BLaER1 treated with 17β-estradiol and CSF1 and Interleukin-3, amounts not matched to agents 10 nM and 100 nM (cell line): ENCODE measurements around the gene TEF.
A peak's percentile ranks its signal among the peaks of the same experiment; 100 is the strongest.

Experiments
- H3K27ac ChIP-seq, 11 experiments: shearing (Covaris generic); formaldehyde crosslinking; 2 replicates each; pipeline ENCODE4 v1.8.1; 2022
- H3K27me3 ChIP-seq, 11 experiments: shearing (Covaris generic); formaldehyde crosslinking; 2 replicates each; pipeline ENCODE4 v1.8.1; 2022
- H3K36me3 ChIP-seq, 11 experiments: shearing (Covaris generic); formaldehyde crosslinking; 2 replicates each; pipeline ENCODE4 v1.8.1; 2022
- H3K4me1 ChIP-seq, 10 experiments: shearing (Covaris generic); formaldehyde crosslinking; 2 replicates each; pipeline ENCODE4 v1.8.1; 2022
- H3K4me2 ChIP-seq, 11 experiments: shearing (Covaris generic); formaldehyde crosslinking; 2 replicates each; pipeline ENCODE4 v1.8.1; 2022
- H3K4me3 ChIP-seq, 10 experiments: shearing (Covaris generic); formaldehyde crosslinking; 2 replicates each; pipeline ENCODE4 v1.8.1; 2022
- H3K9ac ChIP-seq, 11 experiments: shearing (Covaris generic); formaldehyde crosslinking; 2 replicates each; pipeline ENCODE4 v1.8.1; 2022
- H3K9me3 ChIP-seq, 11 experiments: shearing (Covaris generic); formaldehyde crosslinking; replicated peaks in 1 of 11; 2 replicates each; pipeline ENCODE4 v1.8.1; 2022
- H4K20me1 ChIP-seq, 11 experiments: shearing (Covaris generic); formaldehyde crosslinking; 2 replicates each; pipeline ENCODE4 v1.8.1; 2022
- Cebpa-rat ChIP-seq, 11 experiments: shearing (Covaris generic); IDR thresholded peaks; 2 replicates each; pipeline ENCODE4 v1.8.1; 2022

TEF gene

DNA sequence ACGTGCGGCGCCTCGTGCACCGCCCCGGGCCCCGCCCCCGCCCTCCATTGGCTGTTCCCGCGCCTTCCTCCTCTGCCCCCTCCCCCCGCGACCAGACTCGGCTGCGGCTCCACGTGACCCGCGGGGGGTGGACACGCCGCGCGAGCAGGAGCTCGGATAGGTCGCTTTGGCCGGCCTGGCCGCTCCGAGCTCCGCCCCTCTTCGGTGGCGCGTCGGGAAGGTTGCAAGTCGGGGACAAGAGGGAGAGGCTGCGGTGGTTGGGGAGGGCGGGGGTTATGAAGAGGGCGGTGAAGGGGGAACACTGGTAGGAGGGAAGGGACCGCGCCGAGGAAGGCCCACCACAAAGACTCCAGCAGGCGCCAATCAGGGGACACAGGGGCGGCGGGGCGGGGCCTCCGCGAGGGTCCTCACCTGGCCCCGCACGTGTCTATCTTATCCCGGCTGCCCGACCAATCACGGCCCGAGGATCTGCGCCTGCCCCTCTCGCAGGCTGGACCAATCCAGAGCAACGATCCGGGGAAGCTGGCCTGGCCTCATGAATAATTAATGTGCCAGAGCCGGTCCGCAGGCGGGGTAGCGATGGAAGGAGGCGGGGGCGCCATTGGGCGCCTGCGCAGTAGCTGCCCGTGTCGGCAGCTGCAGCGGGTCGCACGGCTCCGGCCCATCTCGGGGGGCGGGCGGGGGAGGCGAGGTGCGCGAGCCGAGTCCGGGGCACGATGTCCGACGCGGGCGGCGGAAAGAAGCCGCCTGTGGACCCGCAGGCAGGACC lies at the start of gene TEF:
Gene TEF (plus strand): TSS at position 614 of the 769 bp plus-strand sequence. CDS start 103 bp downstream, at position 717.
- H3K4me3 ChIP-seq, result peak within 1 kb of the TSS; percentile 63 to 81 (median 70)
- peak within 1 kb of the TSS; percentile 86 to 97 (median 93) for H3K4me2 ChIP-seq
- H3K4me1 ChIP-seq, result peaks cover 37 to 48% (median 39%) of the 10 kb centered on the region in 10 experiments
- TF ChIP-seq Cebpa-rat (IDR thresholded peaks at IDR 0.05), result no peak
- H3K9ac ChIP-seq, result peak within 1 kb of the TSS; percentile 74 to 90 (median 84)
- peak within 1 kb of the TSS; percentile 79 to 89 (median 86) for H3K27ac ChIP-seq
- H3K27me3 ChIP-seq, result no peaks in the 10 kb centered on the region
- H4K20me1 ChIP-seq, result peaks cover 0 to 15% (median 0%) of the 10 kb centered on the region in 11 experiments; a peak in 4 of 22 replicates
- H3K36me3 ChIP-seq, result no peaks in the 10 kb centered on the region
- H3K9me3 ChIP-seq, result 0 out of 22 replicates have a peak, but pooled peaks cover 0 to 3% (median 0%) of the 10 kb centered on the region in 11 experiments

DNA sequence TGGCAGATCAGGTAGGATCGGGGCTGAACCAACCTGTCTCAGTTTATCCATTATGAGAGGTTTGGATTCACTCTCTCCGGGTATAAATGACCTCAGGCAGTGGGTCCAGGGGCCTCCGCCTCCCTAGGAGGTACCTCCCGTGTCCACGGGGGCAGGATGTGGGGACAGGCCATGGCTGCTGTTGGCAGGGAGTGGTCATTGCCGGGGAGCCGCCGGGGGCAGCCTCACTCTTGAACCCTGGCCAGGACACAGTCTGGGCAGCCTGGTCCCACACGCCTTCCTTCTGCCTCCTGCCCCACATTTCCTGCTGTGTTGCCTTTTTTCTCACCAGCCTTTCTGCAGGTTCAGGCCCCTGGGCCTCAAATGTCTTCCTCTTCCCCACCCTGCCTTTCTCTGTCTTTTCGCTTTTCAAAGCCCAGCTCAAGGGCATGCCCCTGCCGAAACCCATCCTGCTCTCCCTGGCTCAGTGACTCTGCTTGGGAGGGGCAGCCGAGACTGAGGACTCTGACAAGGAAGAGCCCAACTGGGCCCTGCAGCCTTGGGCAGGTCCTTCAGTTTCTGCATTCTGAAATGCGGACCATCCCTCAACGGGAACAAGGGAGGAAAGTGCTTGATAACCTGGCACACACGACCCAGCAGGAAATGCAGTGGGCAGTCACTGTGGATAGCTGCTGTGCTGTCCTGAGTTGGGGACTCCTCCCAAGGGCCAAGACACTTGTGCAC lies 49.4 kb upstream of the TEF start:
- no peak for TF ChIP-seq Cebpa-rat (IDR thresholded peaks at IDR 0.05)
- H3K4me1 ChIP-seq, result 0 out of 20 replicates have a peak, but pooled peaks cover 0 to 3% (median 0%) of the 10 kb centered on the region in 10 experiments
- H3K9me3 ChIP-seq, result no peaks in the 10 kb centered on the region
- H3K9ac ChIP-seq, result no peak overlapping the region
- H3K27me3 ChIP-seq, result no peaks in the 10 kb centered on the region
- H3K4me3 ChIP-seq, result no peak overlapping the region
- H3K36me3 ChIP-seq, result peaks cover 76 to 99% (median 89%) of the 10 kb centered on the region in 11 experiments
- H3K4me2 ChIP-seq, result no peak overlapping the region
- H3K27ac ChIP-seq, result no peak overlapping the region
- H4K20me1 ChIP-seq, result peaks cover 0 to 47% (median 27%) of the 10 kb centered on the region in 11 experiments; a peak in 13 of 22 replicates

GRCh38 chr22:41333806-41334205 lies 47.9 kb upstream of the TEF start:
- no peak overlapping the region for H3K9ac ChIP-seq
- H4K20me1 ChIP-seq, result peaks cover 0 to 51% (median 15%) of the 10 kb centered on the region in 11 experiments; a peak in 12 of 22 replicates
- H3K4me1 ChIP-seq, result 0 out of 20 replicates have a peak, but pooled peaks cover 0 to 4% (median 0%) of the 10 kb centered on the region in 10 experiments
- no peak overlapping the region for H3K4me2 ChIP-seq
- peaks cover 64 to 99% (median 88%) of the 10 kb centered on the region in 11 experiments for H3K36me3 ChIP-seq
- TF ChIP-seq Cebpa-rat (IDR thresholded peaks at IDR 0.05), result no peak
- no peak overlapping the region for H3K4me3 ChIP-seq
- no peaks in the 10 kb centered on the region for H3K9me3 ChIP-seq
- no peaks in the 10 kb centered on the region for H3K27me3 ChIP-seq
- H3K27ac ChIP-seq, result no peak overlapping the region

- peaks cover 0 to 53% (median 15%) of the 10 kb centered on the region in 11 experiments; a peak in 12 of 22 replicates for H4K20me1 ChIP-seq
- H3K27ac ChIP-seq, result no peak overlapping the region
- H3K4me1 ChIP-seq, result 0 out of 20 replicates have a peak, but pooled peaks cover 0 to 4% (median 0%) of the 10 kb centered on the region in 10 experiments
- no peak overlapping the region for H3K9ac ChIP-seq
- H3K4me3 ChIP-seq, result no peak overlapping the region
- TF ChIP-seq Cebpa-rat (IDR thresholded peaks at IDR 0.05), result no peak
- no peaks in the 10 kb centered on the region for H3K9me3 ChIP-seq
- peaks cover 64 to 99% (median 88%) of the 10 kb centered on the region in 11 experiments for H3K36me3 ChIP-seq
- no peak overlapping the region for H3K4me2 ChIP-seq
- no peaks in the 10 kb centered on the region for H3K27me3 ChIP-seq
These were observed 47.5 kb upstream of the TEF start for GRCh38 chr22:41334215-41334614.

DNA sequence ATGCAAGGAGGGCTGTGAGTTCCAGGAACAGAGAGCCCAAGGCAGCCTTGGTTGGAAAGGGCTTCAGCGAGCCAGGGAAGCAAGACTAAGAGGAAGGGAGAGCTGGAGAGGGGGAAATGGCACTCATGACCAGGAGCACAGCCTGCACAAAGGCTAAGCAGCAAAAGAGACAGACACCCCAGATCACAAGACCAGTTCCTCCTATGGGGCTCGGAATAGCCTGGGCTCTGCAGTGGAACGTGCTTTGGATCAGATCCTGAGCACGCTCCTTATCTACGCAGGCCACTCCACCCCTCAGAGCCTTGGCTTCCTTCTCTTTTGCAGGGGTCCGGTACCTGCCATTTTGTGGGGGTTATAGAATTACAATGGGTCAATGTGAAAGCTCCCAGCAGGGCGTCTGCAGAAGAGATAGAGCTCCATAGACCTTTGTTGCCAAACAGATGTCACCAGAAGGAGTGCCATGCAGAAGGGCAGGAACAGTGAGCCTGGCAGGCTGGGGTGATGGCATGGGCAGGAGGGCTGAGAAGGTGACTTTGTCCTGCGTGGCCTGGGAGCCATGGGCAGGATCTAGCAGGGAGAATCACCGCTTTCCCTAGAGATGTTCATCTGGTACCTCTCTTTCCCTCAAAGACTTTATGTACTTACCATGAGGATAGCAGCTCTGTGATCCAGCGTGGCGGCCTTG lies 46.6 kb upstream of the TEF start:
- peaks cover 64 to 99% (median 88%) of the 10 kb centered on the region in 11 experiments for H3K36me3 ChIP-seq
- H3K4me1 ChIP-seq, result peaks cover 0 to 4% (median 0%) of the 10 kb centered on the region in 10 experiments; a peak in 1 of 20 replicates
- no peak for TF ChIP-seq Cebpa-rat (IDR thresholded peaks at IDR 0.05)

GRCh38 chr22:41338614-41339212 lies 43.0 kb upstream of the TEF start:
- Histone ChIP-seq H3K27ac (no peak overlapping the region), H3K27me3 (no peaks in the 10 kb centered on the region), H3K36me3 (peaks cover 59 to 99% (median 87%) of the 10 kb centered on the region in 11 experiments), H3K4me1 (peaks cover 0 to 4% (median 0%) of the 10 kb centered on the region in 10 experiments; a peak in 1 of 20 replicates), H3K9me3 (no peaks in the 10 kb centered on the region), H4K20me1 (peaks cover 0 to 76% (median 13%) of the 10 kb centered on the region in 11 experiments; a peak in 11 of 22 replicates), H3K4me3 (no peak overlapping the region), H3K4me2 (no peak overlapping the region), H3K9ac (no peak overlapping the region)
- no peak for TF ChIP-seq Cebpa-rat (IDR thresholded peaks at IDR 0.05)

More for the DNA sequence above, 46.6 kb upstream of the TEF start:
- H3K4me2 ChIP-seq, result no peak overlapping the region
- H3K27ac ChIP-seq, result no peak overlapping the region
- no peak overlapping the region for H3K4me3 ChIP-seq
- no peaks in the 10 kb centered on the region for H3K27me3 ChIP-seq
- H3K9me3 ChIP-seq, result no peaks in the 10 kb centered on the region
- no peak overlapping the region for H3K9ac ChIP-seq
- peaks cover 0 to 61% (median 15%) of the 10 kb centered on the region in 11 experiments; a peak in 12 of 22 replicates for H4K20me1 ChIP-seq

DNA sequence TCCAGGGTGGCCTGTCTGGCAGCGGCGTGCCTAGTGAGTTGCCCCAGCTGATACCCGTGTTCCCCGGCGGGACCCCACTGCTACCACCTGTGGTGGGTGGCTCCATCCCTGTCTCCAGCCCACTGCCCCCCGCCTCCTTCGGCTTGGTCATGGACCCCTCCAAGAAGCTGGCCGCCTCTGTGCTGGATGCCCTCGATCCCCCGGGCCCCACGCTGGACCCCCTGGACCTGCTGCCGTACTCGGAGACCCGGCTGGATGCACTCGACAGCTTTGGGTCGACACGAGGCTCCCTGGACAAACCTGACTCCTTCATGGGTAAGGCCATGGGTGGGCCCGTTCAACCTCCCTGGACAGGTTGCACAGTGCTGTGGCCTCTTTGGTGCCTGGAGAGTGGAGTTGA lies 41.9 kb upstream of the TEF start:
- no peak overlapping the region for H3K4me3 ChIP-seq
- H3K36me3 ChIP-seq, result peaks cover 63 to 99% (median 87%) of the 10 kb centered on the region in 11 experiments
- H4K20me1 ChIP-seq, result peaks cover 0 to 76% (median 6%) of the 10 kb centered on the region in 11 experiments; a peak in 10 of 22 replicates
- no peak for TF ChIP-seq Cebpa-rat (IDR thresholded peaks at IDR 0.05)
- H3K9me3 ChIP-seq, result no peaks in the 10 kb centered on the region
- peaks cover 0 to 4% (median 0%) of the 10 kb centered on the region in 10 experiments; a peak in 1 of 20 replicates for H3K4me1 ChIP-seq
- H3K9ac ChIP-seq, result no peak overlapping the region
- H3K27me3 ChIP-seq, result no peaks in the 10 kb centered on the region
- no peak overlapping the region for H3K4me2 ChIP-seq
- no peak overlapping the region for H3K27ac ChIP-seq

GRCh38 chr22:41340357-41340756 lies 41.4 kb upstream of the TEF start:
- Histone ChIP-seq H3K27ac (peak overlapping the region in 2 of 11 experiments; percentile 18 to 44; a peak in 2 of 22 replicates), H3K4me3 (no peak overlapping the region), H3K9ac (no peak overlapping the region), H3K9me3 (no peaks in the 10 kb centered on the region), H3K27me3 (no peaks in the 10 kb centered on the region), H3K36me3 (peaks cover 67 to 99% (median 86%) of the 10 kb centered on the region in 11 experiments), H4K20me1 (peaks cover 0 to 72% (median 6%) of the 10 kb centered on the region in 11 experiments; a peak in 9 of 22 replicates), H3K4me2 (no peak overlapping the region), H3K4me1 (peaks cover 0 to 4% (median 0%) of the 10 kb centered on the region in 10 experiments; a peak in 1 of 20 replicates)
- TF ChIP-seq Cebpa-rat (IDR thresholded peaks at IDR 0.05), result no peak
